HepG2 (cell line): Measurements from ENCODE around the gene CBLB. TPM values are rescaled to one million over a fixed set of nuclear protein-coding genes. Genes with fewer than 3 reads are reported as not detected.
"Not testable (repeated sequence)": the region's sequence is repeated elsewhere in the genome, so short reads cannot be mapped to it uniquely, and the experiment has no call there.

Experiments
- ATAC-seq: fragments of 200-7000 bp; cut with Tn5 transposase; 3 replicates; pipeline ENCODE4 v1.9.1; 2020; ENCODE audit warnings: mild to moderate bottlenecking, moderate library complexity
- BruUV-seq: library from RNA; stranded (reverse); fragments of 400-500 nt; replicated peaks from 2 replicates; lab custom pipeline; 2021; lab: Mats Ljungman, UMichigan
- CTCF ChIA-PET: fragments of 300-600 bp; formaldehyde crosslinking; extraction: SDS; loops from one replicate; lab custom pipeline; 2021; ENCODE audit warnings: low total read pairs, inconsistent platforms, low intra/inter-chr PET ratio; lab: Yijun Ruan, JAX
- POLR2A ChIA-PET: fragments of 350-600 bp; sonication (Branson Sonifier 250); formaldehyde crosslinking; loops from one replicate; lab custom pipeline; 2020; ENCODE audit warnings: antibody characterized with exemption, inconsistent platforms; lab: Yijun Ruan, JAX
- DNase-seq: peaks from one replicate; pipeline ENCODE4 v3.0.0-alpha.2; 2015; ENCODE audit warnings: low spot score
- FAIRE-seq: peaks from 3 replicates; lab custom pipeline; 2011; peaks lifted over from hg19 to GRCh38; lab: Jason Lieb, UNC
- H2AFZ ChIP-seq: one replicate; pipeline ENCODE4 v1.6.1; 2011; ENCODE audit warnings: low read length, inconsistent platforms
- H3K27ac ChIP-seq: fragments of 300-600 bp; 3 replicates; pipeline ENCODE4 v1.8.0; 2011; ENCODE audit warnings: mixed run types, mild to moderate bottlenecking, mixed read lengths, low read length, inconsistent platforms; ENCODE audit not compliant: insufficient read depth; ENCODE audit errors: extremely low read length
- H3K27me3 ChIP-seq, 2 experiments: fragments of 200-600 bp in 1 of 2; 2 replicates in 1 of 2; 3 replicates in 1 of 2; pipeline versions ENCODE4 v1.6.0 to v1.8.0; 2011; ENCODE audit warnings: low read length in 2 of 2, mild to moderate bottlenecking in 2 of 2, moderate library complexity in 2 of 2, inconsistent platforms in 1 of 2; ENCODE audit not compliant: insufficient read depth in 2 of 2, control insufficient read depth in 1 of 2
- H3K36me3 ChIP-seq, 2 experiments: fragments of 200-600 bp in 1 of 2; replicated peaks in 1 of 2; 2 replicates in 1 of 2; 3 replicates in 1 of 2; pipeline versions ENCODE4 v1.5.1 to v1.8.0; 2011; ENCODE audit warnings: low read length in 2 of 2, inconsistent platforms in 1 of 2; ENCODE audit not compliant: insufficient read depth in 2 of 2, control insufficient read depth in 1 of 2
- H3K4me1 ChIP-seq: 2 replicates; pipeline ENCODE4 v1.5.1; 2012; ENCODE audit warnings: low read length, inconsistent platforms; ENCODE audit not compliant: insufficient read depth
- H3K4me2 ChIP-seq: 2 replicates; pipeline ENCODE4 v1.6.0; 2011; ENCODE audit warnings: low read depth, low read length, inconsistent platforms
- H3K4me3 ChIP-seq, 3 experiments: fragments of 200-600 bp in 1 of 3; sonication (generic), shearing (Covaris generic) in 1 of 3; replicated peaks in 1 of 3; 2 replicates each; pipeline ENCODE4 v1.5.1; 2011 to 2016; ENCODE audit warnings: low read length in 3 of 3, inconsistent platforms in 2 of 3, low read depth in 2 of 3, mild to moderate bottlenecking in 2 of 3, control low read depth in 1 of 3, mixed read lengths in 1 of 3; ENCODE audit not compliant: insufficient read depth in 1 of 3
- H3K79me2 ChIP-seq: one replicate; pipeline ENCODE4 v1.6.1; 2011; ENCODE audit warnings: low read length, inconsistent platforms; ENCODE audit not compliant: insufficient read depth
- H3K9ac ChIP-seq: 2 replicates; pipeline ENCODE4 v1.6.0; 2011; ENCODE audit warnings: mild to moderate bottlenecking, low read depth, low read length, inconsistent platforms; ENCODE audit not compliant: insufficient read depth
- H3K9me3 ChIP-seq: 2 replicates; pipeline ENCODE4 v1.5.1; 2012; ENCODE audit warnings: mild to moderate bottlenecking, low read length
- H4K20me1 ChIP-seq: 2 replicates; pipeline ENCODE4 v1.6.0; 2011; ENCODE audit warnings: inconsistent platforms, mild to moderate bottlenecking, low read length, moderate library complexity; ENCODE audit not compliant: insufficient read depth
- FOXJ3 ChIP-seq: sonication (generic); formaldehyde crosslinking; IDR thresholded peaks from 2 replicates; pipeline ENCODE4 v1.4.0; 2020; ENCODE audit warnings: missing genetic modification reagents, mild to moderate bottlenecking, borderline replicate concordance
- WGBS: methylation state at CpG from one replicate; pipeline ENCODE4 v1.1.6; 2017; ENCODE audit warnings: low lambda C conversion rate; 5-methylcytosine and 5-hydroxymethylcytosine counted together
- in situ Hi-C: cut with HindIII; loops from 2 replicates; pipeline ENCODE4 v1.10.0; 2017; ENCODE audit warnings: low pct_unique_long_range_greater_than_20kb; ENCODE audit not compliant: extremely low pct_ligation_motif_present
- intact Hi-C: fragments of 100-400 bp; cut with micrococcal nuclease; formaldehyde crosslinking; loops from one replicate; pipeline ENCODE4 v1.10.0; 2022; ENCODE audit not compliant: unreplicated experiment
- polyA plus RNA-seq, 8 experiments: library from polyadenylated mRNA; depleted of rRNA in 3 of 8; stranded (reverse) in 7 of 8; unstranded in 1 of 8; fragments of >200 nt; fragmentation: Illumina TruSeq in 4 of 8; extraction: Trizol in 4 of 8; gene quantifications; 2 replicates each; pipeline versions ENCODE4 v1.2.1 to v1.2.3, GENCODE V29; 2011 to 2016; ENCODE audit warnings: low read depth in 4 of 8, missing spikeins in 1 of 8, mixed read lengths in 1 of 8; ENCODE audit not compliant: insufficient read depth in 1 of 8
- total RNA-seq, 5 experiments: library from RNA; depleted of rRNA; stranded (reverse); fragments of >200 nt; fragmentation: Illumina TruSeq; extraction: Trizol; gene quantifications; 2 replicates each; pipeline ENCODE4 v1.2.3, GENCODE V29; 2016; ENCODE audit warnings: low read depth in 1 of 5

The CBLB gene
- total and polyA plus RNA-seq, 2 of the 13 experiments (the other 11 are each of a cell fraction or from before 2014, with no cell fraction given), result 9.8 to 16.4 TPM

- H4K20me1 ChIP-seq, intact Hi-C loops, H3K27ac ChIP-seq, BruUV-seq, H3K4me3 ChIP-seq, H3K36me3 ChIP-seq, H2AFZ ChIP-seq, in situ Hi-C loops, DNase-seq, H3K4me2 ChIP-seq, CTCF ChIA-PET, H3K79me2 ChIP-seq, POLR2A ChIA-PET, FAIRE-seq, H3K9ac ChIP-seq, H3K4me1 ChIP-seq, H3K27me3 ChIP-seq, ATAC-seq, H3K9me3 ChIP-seq: not testable (repeated sequence)
- WGBS, result 98% methylated on average over 3 of the region's 3 CpGs
These were observed 141.8 kb downstream of the CBLB start for GRCh38 chr3:105727036-105727435.

- intact Hi-C loops, result no loop called here
- no peak for FAIRE-seq
- in situ Hi-C loops, result no loop called here
- Histone ChIP-seq H3K9ac (no peak overlapping the region), H3K36me3 (peaks cover 2 to 8% of the 10 kb centered on the region in 2 experiments; a peak in 2 of 5 replicates), H2AFZ (no peak overlapping the region), H3K9me3 (no peaks in the 10 kb centered on the region), H3K4me1 (no peaks in the 10 kb centered on the region), H3K4me2 (no peak overlapping the region), H3K27me3 (no peaks in the 10 kb centered on the region), H3K27ac (no peak overlapping the region), H3K4me3 (no peak overlapping the region), H3K79me2 (no peaks in the 10 kb centered on the region), H4K20me1 (no peaks in the 10 kb centered on the region)
- DNase-seq, result no peak
- ChIA-PET POLR2A (no interaction called here), CTCF (no interaction called here)
- TF ChIP-seq FOXJ3 (CRISPR knock-in tag), result no peak
- no TSS peak for BruUV-seq
- no peak for ATAC-seq
- 98% methylated on average over 3 of the region's 3 CpGs for WGBS
These were observed 145.8 kb downstream of the CBLB start for GRCh38 chr3:105722943-105723556.
